Measurements from ENCODE around the gene GALNT13.

GALNT13 gene

GRCh38 chr2:154125891-154126290, 254.2 kb downstream of the GALNT13 start:
- no peak for DNase-seq (ENCODE audit: low spot score)

DNA sequence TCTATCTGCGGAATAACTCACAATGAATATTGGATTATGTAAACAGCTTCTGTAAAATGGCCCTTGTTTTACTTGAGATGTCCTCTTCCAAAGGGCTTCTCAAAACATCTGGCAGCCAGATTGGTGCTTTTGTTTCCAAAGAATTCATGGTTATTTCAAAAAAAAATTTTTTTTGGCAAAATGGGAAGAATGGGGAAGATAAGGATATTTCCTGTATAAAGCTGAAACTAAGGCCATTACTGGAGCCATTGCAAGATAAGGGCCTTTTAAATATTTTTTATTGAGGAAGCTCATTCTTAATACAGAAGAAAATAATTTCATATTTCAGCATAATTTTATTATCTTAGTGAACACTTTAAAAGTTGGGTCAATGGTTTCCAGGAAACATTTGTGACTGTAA, 259.1 kb downstream of the GALNT13 start:
- DNase-seq (ENCODE audit: low spot score) = no peak

DNA sequence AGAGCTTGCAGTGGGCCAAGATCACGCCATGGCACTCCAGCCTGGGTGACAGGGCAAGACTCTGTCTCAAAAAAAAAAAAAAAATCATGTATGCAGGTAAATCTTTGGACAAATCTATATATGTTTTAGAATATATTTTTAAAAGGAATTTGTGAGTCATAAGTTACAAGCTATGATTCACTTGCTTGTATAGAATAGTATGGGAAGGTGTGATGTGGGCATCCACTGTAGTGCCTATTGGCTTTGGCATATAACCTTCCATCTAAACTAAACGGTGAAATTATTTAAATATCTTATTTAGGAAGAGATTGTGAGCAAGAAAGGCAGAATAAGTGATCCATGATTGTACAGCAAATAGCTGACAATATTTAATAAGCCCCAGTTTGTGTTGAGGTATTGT, 261.1 kb downstream of the GALNT13 start:
- no peak for DNase-seq (ENCODE audit: low spot score)

GRCh38 chr2:154133823-154134222, 262.1 kb downstream of the GALNT13 start:
- no peak for DNase-seq (ENCODE audit: low spot score)

- DNase-seq (ENCODE audit: low spot score) = no peak
These were observed 268.7 kb downstream of the GALNT13 start for GRCh38 chr2:154140249-154141025.

GRCh38 chr2:154142480-154142879, 270.8 kb downstream of the GALNT13 start:
- DNase-seq (ENCODE audit: low spot score) = no peak

DNA sequence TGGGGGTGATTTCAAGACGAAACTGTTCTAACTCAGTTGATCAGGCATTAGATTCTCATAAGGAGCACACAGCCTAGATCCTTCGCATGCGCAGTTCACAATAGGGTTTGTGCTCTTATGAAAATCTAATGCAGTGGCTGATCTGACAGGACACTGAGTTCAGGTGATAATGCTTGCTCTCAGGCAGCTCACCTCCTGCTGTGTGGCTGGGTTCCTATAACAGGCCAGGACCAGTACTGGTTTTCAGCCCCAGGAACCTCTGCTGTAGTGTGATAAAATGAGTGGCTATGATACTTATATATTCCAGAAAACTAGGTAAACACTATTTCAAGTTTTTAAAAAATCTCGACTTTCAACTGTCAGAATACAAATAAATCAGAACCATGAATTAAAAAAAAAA, 271.4 kb downstream of the GALNT13 start:
- no peak for DNase-seq (ENCODE audit: low spot score)

DNA sequence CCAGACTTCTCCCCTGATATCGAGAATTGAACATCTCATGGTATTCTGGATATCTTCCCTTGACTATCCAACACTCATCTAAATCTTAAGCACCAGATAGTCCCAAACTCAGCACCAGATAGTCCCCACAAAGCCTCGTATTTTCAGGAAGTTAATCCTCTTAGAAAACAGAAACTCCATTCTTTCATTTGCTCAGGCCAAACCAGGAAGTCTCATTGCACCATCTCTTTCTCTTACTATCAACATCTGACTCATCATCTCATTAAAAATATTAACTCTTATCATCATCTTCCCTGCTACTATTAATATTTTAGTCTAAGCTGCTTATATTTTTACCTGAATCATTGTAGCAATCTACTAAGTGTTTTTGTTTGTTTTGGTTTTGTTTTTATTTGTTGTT, 286.4 kb downstream of the GALNT13 start:
- no peak for DNase-seq (ENCODE audit: low spot score)

- no peak for DNase-seq (ENCODE audit: low spot score)
These were observed 289.6 kb downstream of the GALNT13 start for GRCh38 chr2:154161286-154161685.

- DNase-seq (ENCODE audit: low spot score) = no peak
These were observed 298.7 kb downstream of the GALNT13 start for GRCh38 chr2:154170400-154170799.

DNA sequence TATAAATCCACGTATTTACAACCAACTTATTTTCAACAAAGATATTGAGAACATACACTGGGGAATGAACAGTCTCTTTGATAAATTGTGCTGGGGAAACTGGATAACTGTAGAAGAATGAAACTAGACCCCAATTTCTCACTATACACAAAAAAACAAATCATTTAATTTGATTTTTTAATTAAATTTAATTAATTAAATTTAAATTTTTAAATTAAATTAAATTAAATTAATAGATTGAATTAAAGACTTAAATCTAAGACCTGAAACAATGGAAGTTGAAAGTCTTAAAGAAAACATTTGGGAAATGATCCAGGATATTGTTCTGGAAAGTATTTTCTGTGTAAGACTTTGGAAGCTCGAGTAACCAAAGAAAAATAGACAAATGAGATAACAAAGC, 301.4 kb downstream of the GALNT13 start:
- no peak for DNase-seq (ENCODE audit: low spot score)

GRCh38 chr2:154173919-154174318, 302.2 kb downstream of the GALNT13 start:
- DNase-seq (ENCODE audit: low spot score) = no peak

DNA sequence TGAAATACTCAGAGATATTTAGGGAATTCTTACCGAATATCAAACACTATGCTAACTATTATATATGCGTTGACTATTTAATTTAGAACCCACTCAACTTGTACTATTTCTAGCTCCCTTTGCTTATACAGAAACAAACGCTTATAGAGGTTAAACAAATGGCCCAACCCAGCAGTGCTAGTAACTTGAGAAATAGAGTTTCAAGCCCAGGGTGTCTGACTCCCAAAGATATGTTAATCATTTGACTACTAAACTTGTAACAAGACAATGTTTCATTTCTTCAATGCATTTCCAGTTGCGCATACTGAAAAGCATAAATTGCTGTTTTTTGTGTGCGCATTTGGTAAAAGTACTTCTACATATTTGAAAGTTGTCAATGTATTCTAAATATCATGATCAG, 310.3 kb downstream of the GALNT13 start:
- DNase-seq (ENCODE audit: low spot score) = no peak

- no peak for DNase-seq (ENCODE audit: low spot score)
These were observed 316.2 kb downstream of the GALNT13 start for GRCh38 chr2:154187948-154188347.

DNA sequence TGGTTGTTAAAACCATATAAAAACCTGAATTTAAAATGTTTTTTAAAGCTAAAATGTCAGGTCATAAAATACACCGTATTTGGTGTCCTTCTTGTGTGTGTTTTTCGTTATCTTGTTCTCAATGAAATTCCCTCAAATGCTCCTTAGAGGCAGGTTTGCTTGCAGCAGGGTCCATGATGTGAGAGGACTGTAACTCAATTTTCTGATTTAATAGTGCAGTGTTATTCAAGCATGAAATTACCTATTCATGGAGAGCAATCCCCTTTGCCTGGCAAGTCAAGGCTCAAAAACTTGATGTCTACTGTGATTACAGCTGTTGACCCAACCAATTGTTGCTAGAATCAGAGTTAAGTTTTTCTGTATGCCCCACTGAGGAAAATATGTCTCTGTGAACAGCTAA, 318.2 kb downstream of the GALNT13 start:
- DNase-seq (ENCODE audit: low spot score) = no peak

DNA sequence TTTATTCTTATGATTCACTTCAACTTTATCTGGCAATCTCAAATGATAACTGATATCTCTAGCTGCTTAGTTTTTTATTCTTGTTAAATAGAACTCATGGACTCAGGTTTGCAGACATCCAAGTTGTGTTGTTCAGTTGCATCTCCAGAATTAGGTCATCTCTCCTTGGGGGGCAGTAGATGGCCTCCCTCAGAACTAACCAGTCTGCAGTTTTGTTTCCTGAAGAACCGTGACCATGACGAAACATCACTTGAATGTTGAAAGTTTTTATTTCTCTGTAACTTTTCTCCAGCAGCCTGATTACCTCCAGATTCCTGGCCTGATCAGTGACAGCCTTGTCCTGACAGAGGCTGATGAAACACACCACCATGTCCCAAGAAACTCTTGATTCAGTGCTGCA, 321.5 kb downstream of the GALNT13 start:
- DNase-seq (ENCODE audit: low spot score) = no peak

DNA sequence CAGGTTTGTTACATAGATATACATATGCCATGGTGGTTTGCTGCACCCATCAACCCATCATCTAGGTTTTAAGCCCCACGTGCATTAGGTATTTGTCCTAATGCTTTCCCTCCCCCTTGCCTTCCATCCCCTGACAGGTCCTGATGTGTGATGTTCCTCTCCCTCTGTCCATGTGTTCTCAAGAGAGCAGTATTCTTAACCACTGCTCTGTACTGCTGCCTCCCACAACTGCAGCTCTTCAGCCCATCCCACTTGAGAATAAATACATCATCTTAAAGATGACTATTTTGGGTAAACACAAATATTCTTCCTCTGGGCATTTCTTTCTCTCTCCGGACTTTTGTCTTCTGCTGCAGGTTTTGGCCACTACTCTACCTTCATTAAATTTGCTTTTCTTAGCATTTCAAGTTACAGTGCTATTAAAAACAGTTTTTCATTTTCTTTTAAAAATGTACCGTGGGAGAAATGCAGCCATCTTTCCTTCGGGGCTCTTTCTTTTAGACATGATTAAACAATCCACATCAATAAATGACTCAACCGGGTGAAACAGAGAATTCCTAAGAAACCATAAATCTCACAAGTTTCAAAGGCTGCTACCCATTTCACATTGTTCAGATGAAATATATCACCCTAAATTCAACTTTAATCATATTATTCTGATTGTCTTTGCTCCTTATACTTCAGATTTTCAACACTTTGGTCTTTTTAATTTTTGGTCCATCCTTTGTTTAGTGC, 323.4 kb downstream of the GALNT13 start:
- no peak for DNase-seq (ENCODE audit: low spot score)

DNA sequence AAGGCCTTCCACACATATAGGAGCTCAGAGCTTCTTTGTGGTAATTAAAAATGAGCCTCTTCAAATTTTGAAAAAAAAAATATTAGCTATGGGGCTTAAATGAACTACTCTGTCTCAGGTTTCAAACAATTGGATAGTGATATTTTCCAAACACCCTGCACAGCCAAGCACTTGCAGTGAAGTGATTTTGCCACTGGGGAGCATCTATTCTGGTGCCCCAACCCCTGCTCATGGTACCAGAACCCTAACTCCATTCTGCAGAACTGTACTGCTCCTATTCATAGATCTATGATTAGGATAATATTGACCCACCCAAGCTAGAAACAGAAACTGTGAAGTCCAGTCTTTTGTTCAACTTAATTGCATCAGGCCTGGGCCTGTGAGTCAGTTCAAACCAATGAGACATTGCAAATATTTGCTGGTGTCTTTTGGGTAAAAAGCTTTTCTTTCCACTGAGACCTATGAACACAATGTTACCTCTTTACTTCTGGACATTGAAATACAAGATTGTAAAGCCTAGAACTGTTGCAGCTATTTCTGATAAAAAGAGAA, 324.0 kb downstream of the GALNT13 start:
- no peak for DNase-seq (ENCODE audit: low spot score)

DNA sequence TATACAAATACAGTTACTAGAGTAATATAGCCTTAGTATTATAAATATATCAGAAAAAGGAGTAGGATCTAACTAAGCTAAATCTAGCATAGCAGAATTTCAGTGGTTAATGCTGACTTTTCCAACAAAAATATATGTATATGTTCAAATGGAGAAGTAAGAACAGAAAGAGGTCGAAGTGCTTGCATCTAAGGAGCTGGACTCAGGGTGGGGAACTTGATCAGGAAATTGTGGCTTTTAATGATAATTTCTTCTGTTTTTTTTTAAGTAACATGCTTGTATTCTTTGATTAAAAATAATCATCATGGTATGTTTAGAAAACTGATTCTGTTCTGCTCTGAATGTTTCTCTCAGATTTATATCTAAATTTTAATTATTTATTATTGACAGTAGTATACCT, 327.1 kb downstream of the GALNT13 start:
- no peak for DNase-seq (ENCODE audit: low spot score)

GRCh38 chr2:154203206-154203605, 331.5 kb downstream of the GALNT13 start:
- no peak for DNase-seq (ENCODE audit: low spot score)

- DNase-seq (ENCODE audit: low spot score) = no peak
These were observed 332.2 kb downstream of the GALNT13 start for GRCh38 chr2:154203902-154204301.

- no peak for DNase-seq (ENCODE audit: low spot score)
These were observed 335.7 kb downstream of the GALNT13 start for GRCh38 chr2:154207288-154208047.

GRCh38 chr2:154223726-154224125, 352.0 kb downstream of the GALNT13 start:
- DNase-seq (ENCODE audit: low spot score) = no peak

All from germinal center (tissue), 1 donor.